ENCODE data around the gene DIAPH1. TPM values are rescaled to one million over a fixed set of nuclear protein-coding genes. Genes with fewer than 3 reads are reported as not detected.

DIAPH1 gene
- total and polyA plus RNA-seq, 4 donors, result 51.5 to 74.7 (median 70.9) TPM

GRCh38 chr5:141490771-141491170 lies 128.0 kb downstream of the DIAPH1 start:
- DNase-seq (ENCODE audit: low spot score), result no peak
- TF ChIP-seq CTCF (IDR thresholded peaks at IDR 0.05; ENCODE audit: low read depth, low read length, missing input control) (no peak), YY1 (IDR thresholded peaks at IDR 0.05) (no peak), HNF4G (IDR thresholded peaks at IDR 0.05) (no peak), HNF4A (conservative IDR thresholded peaks at IDR 0.05) (no peak), MAX (IDR thresholded peaks at IDR 0.05) (no peak), RAD21 (IDR thresholded peaks at IDR 0.05) (no peak), RXRA (IDR thresholded peaks at IDR 0.05) (no peak), SP1 (IDR thresholded peaks at IDR 0.05) (no peak), GABPA (IDR thresholded peaks at IDR 0.05 in 1 of 2, conservative IDR thresholded peaks at IDR 0.05 in 1 of 2) (no peak), FOXA2 (IDR thresholded peaks at IDR 0.05) (no peak), FOXA1 (IDR thresholded peaks at IDR 0.05) (no peak), ATF3 (IDR thresholded peaks at IDR 0.05) (no peak), JUND (IDR thresholded peaks at IDR 0.05) (no peak), EGR1 (IDR thresholded peaks at IDR 0.05; ENCODE audit: low read depth in 2 of 2) (no peak), NR2F2 (IDR thresholded peaks at IDR 0.05) (no peak)
- no peaks in the 10 kb centered on the region for H3K36me3 ChIP-seq (ENCODE audit: control insufficient read depth in 4 of 4, insufficient read depth in 3 of 4, low read depth in 1 of 4, low read length in 3 of 4)
- no peak overlapping the region for H3K27ac ChIP-seq (ENCODE audit: low read depth in 1 of 2, low read length in 2 of 2)
- peaks cover 0 to 2% (median 0%) of the 10 kb centered on the region in 4 donors for H3K9me3 ChIP-seq (ENCODE audit: control insufficient read depth in 4 of 4, low read length in 3 of 4)
- no peak overlapping the region for H3K9ac ChIP-seq (ENCODE audit: low read depth in 1 of 2, low read length in 2 of 2)
- WGBS, result 76% methylated on average over 13 of the region's 13 CpGs
- H3K4me3 ChIP-seq (ENCODE audit: low read depth in 1 of 3, low read length in 3 of 3), result no peak overlapping the region
- H3K4me1 ChIP-seq (ENCODE audit: control insufficient read depth in 4 of 4, insufficient read depth in 4 of 4, low read length in 3 of 4), result peaks cover 0 to 9% (median 4%) of the 10 kb centered on the region in 4 donors
- H3K27me3 ChIP-seq (ENCODE audit: control insufficient read depth in 4 of 4, insufficient read depth in 4 of 4, low read length in 3 of 4), result no peaks in the 10 kb centered on the region

GRCh38 chr5:141490271-141490670 lies 128.5 kb downstream of the DIAPH1 start:
- 88% methylated on average over 10 of the region's 10 CpGs for WGBS
- Histone ChIP-seq H3K27me3 (ENCODE audit: control insufficient read depth in 4 of 4, insufficient read depth in 4 of 4, low read length in 3 of 4) (no peaks in the 10 kb centered on the region), H3K4me3 (ENCODE audit: low read depth in 1 of 3, low read length in 3 of 3) (no peak overlapping the region), H3K9me3 (ENCODE audit: control insufficient read depth in 4 of 4, low read length in 3 of 4) (peaks cover 0 to 4% (median under 1%) of the 10 kb centered on the region in 4 donors), H3K36me3 (ENCODE audit: control insufficient read depth in 4 of 4, insufficient read depth in 3 of 4, low read depth in 1 of 4, low read length in 3 of 4) (no peaks in the 10 kb centered on the region), H3K9ac (ENCODE audit: low read depth in 1 of 2, low read length in 2 of 2) (no peak overlapping the region), H3K4me1 (ENCODE audit: control insufficient read depth in 4 of 4, insufficient read depth in 4 of 4, low read length in 3 of 4) (peaks cover 0 to 11% (median 4%) of the 10 kb centered on the region in 4 donors), H3K27ac (ENCODE audit: low read depth in 1 of 2, low read length in 2 of 2) (no peak overlapping the region)
- TF ChIP-seq REST (IDR thresholded peaks at IDR 0.05) (no peak), ATF3 (IDR thresholded peaks at IDR 0.05) (no peak), SP1 (IDR thresholded peaks at IDR 0.05) (no peak), ZBTB33 (IDR thresholded peaks at IDR 0.05) (no peak), CTCF (IDR thresholded peaks at IDR 0.05; ENCODE audit: low read depth, low read length, missing input control) (no peak), MAX (IDR thresholded peaks at IDR 0.05) (no peak), TAF1 (conservative IDR thresholded peaks at IDR 0.05) (no peak), YY1 (IDR thresholded peaks at IDR 0.05) (no peak), JUND (IDR thresholded peaks at IDR 0.05) (no peak)
- no peak for DNase-seq (ENCODE audit: low spot score)

Data from liver (tissue), 9 donors.